Measurements from ENCODE around the gene CYBC1.

- TF ChIP-seq CTCF (IDR thresholded peaks at IDR 0.05), result no peak
- no peak for TF ChIP-seq EZH2 (IDR thresholded peaks at IDR 0.05; ENCODE audit: borderline replicate concordance, insufficient read depth, low read depth, low read length, poor library complexity, severe bottlenecking)
These were observed 13.3 kb downstream of the CYBC1 start for GRCh38 chr17:82437325-82437668.

Measured in B cell (primary cell).